Measurements from ENCODE around the gene CNGB1. TPM values are rescaled to one million over a fixed set of nuclear protein-coding genes. Genes with fewer than 3 reads are reported as not detected.

The CNGB1 gene
- total RNA-seq = not detected in 2 replicates
- long read RNA-seq = 0 reads

- H3K9me3 Mint-ChIP-seq (ENCODE audit: low read depth) = no peaks in the 10 kb centered on the region
- no peaks in the 10 kb centered on the region for H3K36me3 Mint-ChIP-seq (ENCODE audit: insufficient read depth)
- TF ChIP-seq CTCF (IDR thresholded peaks at IDR 0.05; ENCODE audit: unreplicated experiment) = no peak
- H3K27me3 Mint-ChIP-seq = peaks cover 15% of the 10 kb centered on the region
- H3K4me1 Mint-ChIP-seq (ENCODE audit: low read depth) = peaks cover 2% of the 10 kb centered on the region
- no peak within 1 kb of the TSS for H3K27ac Mint-ChIP-seq
- no peak within 1 kb of the TSS for H3K4me3 Mint-ChIP-seq (ENCODE audit: low read depth)
- no peak for DNase-seq (ENCODE audit: low spot score, unreplicated experiment)
Measured at GRCh38 chr16:57970970-57971369, at the start of gene CNGB1. CNGB1 (minus strand) TSS chr16:57971128; CDS start chr16:57967286, 3,842 bp downstream.

GRCh38 chr16:58019866-58020538 is 49.1 kb upstream of the CNGB1 start:
- no peaks in the 10 kb centered on the region for H3K27me3 Mint-ChIP-seq
- H3K27ac Mint-ChIP-seq = no peak overlapping the region
- no peak for TF ChIP-seq CTCF (IDR thresholded peaks at IDR 0.05; ENCODE audit: unreplicated experiment)
- peaks cover 19% of the 10 kb centered on the region for H3K4me1 Mint-ChIP-seq (ENCODE audit: low read depth)
- H3K36me3 Mint-ChIP-seq (ENCODE audit: insufficient read depth) = no peaks in the 10 kb centered on the region
- H3K4me3 Mint-ChIP-seq (ENCODE audit: low read depth) = no peak overlapping the region
- no peak for DNase-seq (ENCODE audit: low spot score, unreplicated experiment)
- H3K9me3 Mint-ChIP-seq (ENCODE audit: low read depth) = no peaks in the 10 kb centered on the region

- peak; percentile 14 for TF ChIP-seq CTCF (IDR thresholded peaks at IDR 0.05; ENCODE audit: unreplicated experiment)
- Mint-ChIP-seq H3K4me3 (ENCODE audit: low read depth) (no peak overlapping the region), H3K27me3 (no peaks in the 10 kb centered on the region), H3K36me3 (ENCODE audit: insufficient read depth) (no peaks in the 10 kb centered on the region), H3K4me1 (ENCODE audit: low read depth) (peaks cover 14% of the 10 kb centered on the region), H3K27ac (no peak overlapping the region), H3K9me3 (ENCODE audit: low read depth) (no peaks in the 10 kb centered on the region)
- DNase-seq (ENCODE audit: low spot score, unreplicated experiment) = no peak
Measured at GRCh38 chr16:58018803-58019202, 47.9 kb upstream of the CNGB1 start.

GRCh38 chr16:58016840-58017446 is 46.0 kb upstream of the CNGB1 start:
- Mint-ChIP-seq H3K4me3 (ENCODE audit: low read depth) (no peak overlapping the region), H3K9me3 (ENCODE audit: low read depth) (no peaks in the 10 kb centered on the region), H3K27me3 (no peaks in the 10 kb centered on the region), H3K36me3 (ENCODE audit: insufficient read depth) (no peaks in the 10 kb centered on the region), H3K27ac (no peak overlapping the region), H3K4me1 (ENCODE audit: low read depth) (peaks cover 4% of the 10 kb centered on the region)
- TF ChIP-seq CTCF (IDR thresholded peaks at IDR 0.05; ENCODE audit: unreplicated experiment) = no peak
- no peak for DNase-seq (ENCODE audit: low spot score, unreplicated experiment)

GRCh38 chr16:58013201-58013956 is 42.5 kb upstream of the CNGB1 start:
- Mint-ChIP-seq H3K36me3 (ENCODE audit: insufficient read depth) (peaks cover 10% of the 10 kb centered on the region), H3K4me3 (ENCODE audit: low read depth) (no peak overlapping the region), H3K9me3 (ENCODE audit: low read depth) (no peaks in the 10 kb centered on the region), H3K4me1 (ENCODE audit: low read depth) (peaks cover 4% of the 10 kb centered on the region), H3K27ac (no peak overlapping the region), H3K27me3 (no peaks in the 10 kb centered on the region)
- no peak for TF ChIP-seq CTCF (IDR thresholded peaks at IDR 0.05; ENCODE audit: unreplicated experiment)
- no peak for DNase-seq (ENCODE audit: low spot score, unreplicated experiment)
